Activated CD8-positive, alpha-beta memory T cell treated with anti-CD3 and anti-CD28 coated beads, Interleukin-2, amount 50 U/mL, for 48 hours (primary cell): ENCODE results near the gene XIRP2.

ENCODE experiments used
- DNase-seq: peaks from one replicate; pipeline ENCODE4 v3.0.0-alpha.2; 2020

The XIRP2 gene

GRCh38 chr2:167136879-167137596, 248.8 kb downstream of the XIRP2 start:
- no peak for DNase-seq

- DNase-seq = no peak
These were observed 252.1 kb downstream of the XIRP2 start for GRCh38 chr2:167140330-167140729.

- DNase-seq = no peak
These were observed 252.5 kb downstream of the XIRP2 start for GRCh38 chr2:167140767-167141166.

GRCh38 chr2:167142554-167142953, 254.3 kb downstream of the XIRP2 start:
- no peak for DNase-seq

- no peak for DNase-seq
These were observed 256.1 kb downstream of the XIRP2 start for GRCh38 chr2:167144179-167144898.

- no peak for DNase-seq
These were observed 259.1 kb downstream of the XIRP2 start for GRCh38 chr2:167147271-167147941.

GRCh38 chr2:167151894-167152293, 263.6 kb downstream of the XIRP2 start:
- no peak for DNase-seq

GRCh38 chr2:167157523-167157922, 269.2 kb downstream of the XIRP2 start:
- no peak for DNase-seq

- no peak for DNase-seq
These were observed 288.9 kb downstream of the XIRP2 start for GRCh38 chr2:167177196-167177595.

- DNase-seq = no peak
These were observed 292.9 kb downstream of the XIRP2 start for GRCh38 chr2:167181134-167181533.

- no peak for DNase-seq
These were observed 293.4 kb downstream of the XIRP2 start for GRCh38 chr2:167181688-167182087.

GRCh38 chr2:167182403-167182802, 294.1 kb downstream of the XIRP2 start:
- DNase-seq = no peak

- no peak for DNase-seq
These were observed 295.7 kb downstream of the XIRP2 start for GRCh38 chr2:167183931-167184330.

GRCh38 chr2:167186465-167186864, 298.2 kb downstream of the XIRP2 start:
- no peak for DNase-seq

- no peak for DNase-seq
These were observed 298.9 kb downstream of the XIRP2 start for GRCh38 chr2:167187049-167187727.

GRCh38 chr2:167187978-167188967, 300.0 kb downstream of the XIRP2 start:
- no peak for DNase-seq

GRCh38 chr2:167190053-167190452, 301.8 kb downstream of the XIRP2 start:
- DNase-seq = no peak

- DNase-seq = no peak
These were observed 303.3 kb downstream of the XIRP2 start for GRCh38 chr2:167191588-167191987.

- no peak for DNase-seq
These were observed 304.6 kb downstream of the XIRP2 start for GRCh38 chr2:167192833-167193232.

GRCh38 chr2:167196461-167197252, 308.4 kb downstream of the XIRP2 start:
- no peak for DNase-seq

- no peak for DNase-seq
These were observed 309.7 kb downstream of the XIRP2 start for GRCh38 chr2:167198009-167198408.
